ENCODE data around the gene VMAC. TPM values are rescaled to one million over a fixed set of nuclear protein-coding genes. Genes with fewer than 3 reads are reported as not detected.

Gene VMAC
- total RNA-seq, 2 donors from 2014 or later, result 1.9 to 3.3 TPM

- no peak for DNase-seq
- no peak for ATAC-seq
- intact Hi-C loops (cut with DNase I), result no loop called here
Measured at GRCh38 chr19:5958074-5958850, 53.6 kb downstream of the VMAC start.

GRCh38 chr19:5958851-5959122 lies 54.1 kb downstream of the VMAC start:
- no peak for DNase-seq
- ATAC-seq, result no peak
- intact Hi-C loops (cut with DNase I), result no loop called here

- no peak for ATAC-seq
- intact Hi-C loops (cut with DNase I), result no loop called here
- DNase-seq, result no peak
Measured at GRCh38 chr19:5959260-5960004, 54.8 kb downstream of the VMAC start.

Other genes with a start within 250 kb of the VMAC start
- gene MICOS13, start 224.4 kb upstream of the VMAC start, total RNA-seq, result 100 to 1,000 TPM; 127 to 142 TPM
- gene HSD11B1L, start 223.8 kb upstream of the VMAC start, total RNA-seq, result 1 to 10 TPM; 4.0 to 4.4 TPM
- 100 to 1,000 TPM; 500 to 504 TPM for gene RPL36, start 214.6 kb upstream of the VMAC start, total RNA-seq
- gene LONP1, start 184.7 kb upstream of the VMAC start, total RNA-seq, result 10 to 100 TPM; 51.4 to 57.1 TPM
- not detected for gene CATSPERD, start 184.2 kb upstream of the VMAC start, total RNA-seq
- gene PRR22, start 120.1 kb upstream of the VMAC start, total RNA-seq, result 1 to 10 TPM in 1 of 2 donors, under 1 TPM in 1; 0.47 to 1.7 TPM
- 10 to 100 TPM; 15.3 to 28.2 TPM for gene DUS3L, start 113.7 kb upstream of the VMAC start, total RNA-seq
- 10 to 100 TPM; 28.7 to 29.6 TPM for gene NRTN, start 99.8 kb upstream of the VMAC start, total RNA-seq
- gene FUT6, start 65.2 kb upstream of the VMAC start, total RNA-seq, result not detected
- not detected for gene FUT3, start 53.4 kb upstream of the VMAC start, total RNA-seq
- gene FUT5, start 34.3 kb upstream of the VMAC start, total RNA-seq, result not detected
- 100 to 1,000 TPM; 503 to 537 TPM for gene NDUFA11, start 1.1 kb upstream of the VMAC start, total RNA-seq
- gene CAPS, start 9.4 kb downstream of the VMAC start, total RNA-seq, result 1 to 10 TPM; 6.6 to 6.9 TPM
- 10 to 100 TPM; 44.7 to 52.7 TPM for gene RANBP3, start 73.3 kb downstream of the VMAC start, total RNA-seq
- 10 to 100 TPM; 10.5 to 11.5 TPM for gene RFX2, start 205.6 kb downstream of the VMAC start, total RNA-seq
- gene ACSBG2, start 230.8 kb downstream of the VMAC start, total RNA-seq, result not detected

All from left cardiac atrium (tissue), 4 donors.